HCT116 (cell line): Measurements from ENCODE around the gene SRPK3. TPM values are rescaled to one million over a fixed set of nuclear protein-coding genes. Genes with fewer than 3 reads are reported as not detected.

Experiments
- ATAC-seq: fragments of 200-7000 bp; cut with Tn5 transposase; 2 replicates; pipeline ENCODE4 v1.9.1; 2020; ENCODE audit warnings: mild to moderate bottlenecking, moderate library complexity
- BruUV-seq: library from RNA; stranded (reverse); fragments of 400-500 nt; replicated peaks from 2 replicates; lab custom pipeline; 2021; lab: Mats Ljungman, UMichigan
- CTCF ChIA-PET: fragments of 300-600 bp; sonication (Branson Sonifier 250); formaldehyde crosslinking; loops from one replicate; lab custom pipeline; 2021; ENCODE audit warnings: antibody characterized with exemption; lab: Charles Lee
- POLR2A ChIA-PET: fragments of 300-600, 350-600 bp; sonication (Branson Sonifier 250); formaldehyde crosslinking; loops from one replicate; lab custom pipeline; 2021; ENCODE audit warnings: antibody characterized with exemption; lab: Charles Lee
- RAD21 ChIA-PET, 2 experiments: fragments of 300-600 bp; sonication (Branson Sonifier 250); formaldehyde crosslinking; loops; one replicate each; lab custom pipeline; 2023; ENCODE audit warnings: low total read pairs in 2 of 2; ENCODE audit not compliant: uncharacterized antibody in 2 of 2, unreplicated experiment in 2 of 2, low non-redundant PET in 1 of 2; lab: Charles Lee
- DNase-seq: peaks from one replicate; pipeline ENCODE4 v3.0.0-alpha.2; 2010; ENCODE audit warnings: low read depth, low spot score
- H2AFZ ChIP-seq: fragments of 200-600 bp; shearing (Covaris generic), sonication (generic); 2 replicates; pipeline ENCODE4 v1.6.1; 2017; ENCODE audit warnings: low read depth, mixed run types, mixed read lengths, antibody characterized with exemption, low read length; ENCODE audit not compliant: poor library complexity, severe bottlenecking
- H3K27ac ChIP-seq: 2 replicates; pipeline ENCODE4 v1.5.1; 2012; ENCODE audit warnings: low read depth, low read length
- H3K27me3 ChIP-seq: fragments of 200-600 bp; sonication (generic); 2 replicates; pipeline ENCODE4 v1.6.1; 2016; ENCODE audit warnings: mixed run types, low read length, mixed read lengths; ENCODE audit not compliant: insufficient read depth
- H3K36me3 ChIP-seq, 2 experiments: fragments of 200-500 bp in 1 of 2; fragments of 200-600 bp in 1 of 2; sonication (Bioruptor generic) in 1 of 2; sonication (generic) in 1 of 2; 2 replicates each; pipeline versions ENCODE4 v1.5.1 to v1.6.1; 2014 to 2016; ENCODE audit warnings: low read length in 2 of 2, inconsistent platforms in 1 of 2, mixed read lengths in 1 of 2, mixed run types in 1 of 2; ENCODE audit not compliant: insufficient read depth in 2 of 2, control insufficient read depth in 1 of 2
- H3K4me1 ChIP-seq, 2 experiments: fragments of 200-600 bp in 1 of 2; sonication (generic) in 1 of 2; 2 replicates each; pipeline versions ENCODE4 v1.5.1 to v1.6.1; 2012 to 2017; ENCODE audit warnings: low read length in 2 of 2, inconsistent platforms in 1 of 2, mild to moderate bottlenecking in 1 of 2, mixed read lengths in 1 of 2, mixed run types in 1 of 2, moderate library complexity in 1 of 2; ENCODE audit not compliant: insufficient read depth in 2 of 2, control insufficient read depth in 1 of 2
- H3K4me2 ChIP-seq: fragments of 200-600 bp; sonication (generic); 2 replicates; pipeline ENCODE4 v1.6.1; 2017; ENCODE audit warnings: mixed run types, low read length, mixed read lengths
- H3K4me3 ChIP-seq, 2 experiments: fragments of 200-600 bp in 1 of 2; sonication (generic) in 1 of 2; replicated peaks in 1 of 2; 2 replicates each; pipeline ENCODE4 v1.5.1; 2011 to 2016; ENCODE audit warnings: low read length in 2 of 2, control low read depth in 1 of 2, low read depth in 1 of 2, mild to moderate bottlenecking in 1 of 2, mixed read lengths in 1 of 2, mixed run types in 1 of 2
- H3K79me2 ChIP-seq: fragments of 200-600 bp; sonication (generic); 2 replicates; pipeline ENCODE4 v1.6.1; 2017; ENCODE audit warnings: mild to moderate bottlenecking, mixed run types, low read length, moderate library complexity, mixed read lengths; ENCODE audit not compliant: insufficient read depth
- H3K9ac ChIP-seq: fragments of 200-600 bp; sonication (generic); 2 replicates; pipeline ENCODE4 v1.6.1; 2016; ENCODE audit warnings: low read length, mixed read lengths
- H3K9me2 ChIP-seq: fragments of 200-600 bp; sonication (generic), shearing (Covaris generic); 2 replicates; pipeline ENCODE4 v1.6.1; 2017; ENCODE audit warnings: mixed run types, mild to moderate bottlenecking, moderate library complexity; ENCODE audit not compliant: insufficient read depth
- H3K9me3 ChIP-seq, 2 experiments: fragments of 200-500 bp in 1 of 2; fragments of 200-600 bp in 1 of 2; sonication (Bioruptor generic) in 1 of 2; sonication (generic) in 1 of 2; 2 replicates each; pipeline ENCODE4 v1.6.1; 2014 to 2017; ENCODE audit warnings: low read length in 2 of 2, mixed read lengths in 2 of 2, inconsistent platforms in 1 of 2, low read depth in 1 of 2, mild to moderate bottlenecking in 1 of 2, mixed run types in 1 of 2, moderate library complexity in 1 of 2; ENCODE audit not compliant: control insufficient read depth in 1 of 2, insufficient read depth in 1 of 2
- H4K20me1 ChIP-seq: fragments of 200-600 bp; sonication (generic), shearing (Covaris generic); 2 replicates; pipeline ENCODE4 v1.6.1; 2017; ENCODE audit warnings: mixed run types, mild to moderate bottlenecking, moderate library complexity; ENCODE audit not compliant: insufficient read depth
- ATF3 ChIP-seq: IDR thresholded peaks from 2 replicates; pipeline ENCODE4 v1.6.1; 2012
- CBX3 ChIP-seq: IDR thresholded peaks from 2 replicates; pipeline ENCODE4 v1.6.1; 2012; ENCODE audit warnings: low read depth
- EGR1 ChIP-seq: IDR thresholded peaks from 2 replicates; pipeline ENCODE4 v1.6.1; 2012; ENCODE audit warnings: low read depth
- ELF1 ChIP-seq: IDR thresholded peaks from 2 replicates; pipeline ENCODE4 v1.6.1; 2012; ENCODE audit warnings: low read depth, borderline replicate concordance
- FOSL1 ChIP-seq: IDR thresholded peaks from 2 replicates; pipeline ENCODE4 v1.6.1; 2012; ENCODE audit warnings: low read depth
- RAD21 ChIP-seq: IDR thresholded peaks from 2 replicates; pipeline ENCODE4 v1.6.1; 2012; ENCODE audit warnings: low read depth, mild to moderate bottlenecking
- YY1 ChIP-seq: IDR thresholded peaks from 2 replicates; pipeline ENCODE4 v1.6.1; 2011; ENCODE audit warnings: low read length, low read depth, moderate library complexity, mild to moderate bottlenecking; ENCODE audit not compliant: insufficient replicate concordance; ENCODE audit errors: extremely low read depth
- ZBTB33 ChIP-seq: IDR thresholded peaks from 2 replicates; pipeline ENCODE4 v1.6.1; 2011; ENCODE audit warnings: mild to moderate bottlenecking, low read length, moderate library complexity; ENCODE audit not compliant: insufficient replicate concordance; ENCODE audit errors: extremely low read depth
- intact Hi-C: fragments of 100-400 bp; cut with micrococcal nuclease; formaldehyde crosslinking; loops from 2 replicates; pipeline ENCODE4 v1.10.0; 2022
- total RNA-seq: library from RNA; stranded (reverse); gene quantifications from one replicate; pipeline ENCODE4 v1.2.1, GENCODE V29; 2021; ENCODE audit not compliant: unreplicated experiment

The SRPK3 gene
- total RNA-seq, 1 experiment from 2014 or later: not detected

GRCh38 chrX:153791104-153791852, 10.4 kb downstream of the SRPK3 start:
- Histone ChIP-seq H3K4me1 (peaks cover 0 to 17% of the 10 kb centered on the region in 2 experiments; a peak in 2 of 4 replicates), H3K4me2 (no peak overlapping the region), H3K27ac (no peak overlapping the region), H3K9me2 (no peaks in the 10 kb centered on the region), H3K79me2 (peaks cover 42% of the 10 kb centered on the region), H3K36me3 (no peaks in the 10 kb centered on the region; a peak in 1 of 4 replicates), H3K9ac (no peak overlapping the region), H2AFZ (no peak overlapping the region), H4K20me1 (no peaks in the 10 kb centered on the region), H3K4me3 (no peak overlapping the region), H3K27me3 (no peaks in the 10 kb centered on the region), H3K9me3 (no peaks in the 10 kb centered on the region)
- ChIA-PET POLR2A (no interaction called here), CTCF (no interaction called here), RAD21 (no interaction called here)
- no peak for DNase-seq
- ATAC-seq: no peak
- TF ChIP-seq RAD21: no peak
- no peak for TF ChIP-seq EGR1
- TF ChIP-seq FOSL1: no peak
- TF ChIP-seq ATF3: no peak
- intact Hi-C loops: no loop called here
- BruUV-seq: no TSS peak

- no peak overlapping the region for H3K9ac ChIP-seq
- CTCF ChIA-PET: no interaction called here
- H3K9me2 ChIP-seq: no peaks in the 10 kb centered on the region
- no peak overlapping the region for H2AFZ ChIP-seq
- intact Hi-C loops: no loop called here
- DNase-seq: no peak
- peaks cover 46% of the 10 kb centered on the region for H3K79me2 ChIP-seq
- H3K27ac ChIP-seq: no peak overlapping the region
- H3K4me1 ChIP-seq: peaks cover 0 to 17% of the 10 kb centered on the region in 2 experiments; a peak in 2 of 4 replicates
- H4K20me1 ChIP-seq: no peaks in the 10 kb centered on the region
- ATAC-seq: no peak
- POLR2A ChIA-PET: no interaction called here
- H3K9me3 ChIP-seq: no peaks in the 10 kb centered on the region
- no peaks in the 10 kb centered on the region for H3K36me3 ChIP-seq
- H3K4me3 ChIP-seq: no peak overlapping the region
- peak overlapping the region; percentile 85 for H3K4me2 ChIP-seq
- TF ChIP-seq ELF1: no peak
- no peak for TF ChIP-seq ZBTB33
- no peak for TF ChIP-seq CBX3
- TF ChIP-seq YY1: no peak
- no peak for TF ChIP-seq EGR1
- no peak for TF ChIP-seq FOSL1
- TF ChIP-seq RAD21: no peak
- RAD21 ChIA-PET: no interaction called here
- no TSS peak for BruUV-seq
- no peaks in the 10 kb centered on the region for H3K27me3 ChIP-seq
These were observed 11.5 kb downstream of the SRPK3 start for GRCh38 chrX:153792368-153792767.
